A673 (cell line): ENCODE data around the gene LAIR1. TPM values are rescaled to one million over a fixed set of nuclear protein-coding genes. Genes with fewer than 3 reads are reported as not detected.
A peak's percentile ranks its signal among the peaks of the same experiment; 100 is the strongest.

Source experiments
- BruUV-seq: library from RNA; stranded (reverse); fragments of 400-500 nt; replicated peaks from 2 replicates; lab custom pipeline; 2021; lab: Mats Ljungman, UMichigan
- CTCF ChIA-PET: fragments of 300-600 bp; sonication (Branson Sonifier 250); formaldehyde crosslinking; loops from one replicate; lab custom pipeline; 2022; ENCODE audit warnings: antibody characterized with exemption; lab: Charles Lee
- POLR2A ChIA-PET: fragments of 300-600 bp; sonication (Branson Sonifier 250); formaldehyde crosslinking; loops from one replicate; lab custom pipeline; 2022; ENCODE audit warnings: antibody characterized with exemption; ENCODE audit not compliant: low non-redundant PET; lab: Charles Lee
- DNase-seq: peaks from one replicate; pipeline ENCODE4 v3.0.0-alpha.2; 2015; ENCODE audit warnings: low spot score
- H3K27ac ChIP-seq: fragments of 200-600 bp; sonication (generic); 2 replicates; pipeline ENCODE4 v1.5.1; 2016; ENCODE audit warnings: mixed run types, low read depth, mild to moderate bottlenecking, mixed read lengths, antibody characterized with exemption, low read length; ENCODE audit not compliant: poor library complexity, severe bottlenecking
- H3K27me3 ChIP-seq: fragments of 200-600 bp; sonication (generic); replicated peaks from 2 replicates; pipeline ENCODE4 v1.6.1; 2017; ENCODE audit warnings: mixed run types, low read depth, mild to moderate bottlenecking, mixed read lengths, antibody characterized with exemption, low read length; ENCODE audit not compliant: insufficient read depth, poor library complexity
- H3K36me3 ChIP-seq: fragments of 200-600 bp; sonication (generic); 2 replicates; pipeline ENCODE4 v1.6.1; 2016; ENCODE audit warnings: mixed run types, mild to moderate bottlenecking, mixed read lengths, antibody characterized with exemption, low read length; ENCODE audit not compliant: insufficient read depth, poor library complexity, severe bottlenecking
- H3K4me1 ChIP-seq: fragments of 200-600 bp; sonication (generic); 2 replicates; pipeline ENCODE4 v1.6.1; 2017; ENCODE audit warnings: mixed run types, mild to moderate bottlenecking, mixed read lengths, antibody characterized with exemption, low read length; ENCODE audit not compliant: insufficient read depth, poor library complexity, severe bottlenecking
- H3K4me3 ChIP-seq: fragments of 200-600 bp; sonication (generic); 2 replicates; pipeline ENCODE4 v1.5.1; 2016; ENCODE audit warnings: low read depth, mixed run types, mild to moderate bottlenecking, mixed read lengths, low read length; ENCODE audit not compliant: poor library complexity, severe bottlenecking
- H3K9me3 ChIP-seq: fragments of 200-600 bp; sonication (generic); 2 replicates; pipeline ENCODE4 v1.6.1; 2016; ENCODE audit warnings: mixed run types, low read depth, mild to moderate bottlenecking, mixed read lengths, antibody characterized with exemption, low read length; ENCODE audit not compliant: poor library complexity, severe bottlenecking
- CTCF ChIP-seq: fragments of 300-800, 200-600 bp; sonication (generic); conservative IDR thresholded peaks from 2 replicates; pipeline ENCODE4 v1.5.1; 2017; ENCODE audit warnings: low read depth, mild to moderate bottlenecking, antibody characterized with exemption, low read length, moderate library complexity, mixed read lengths
- EZH2 ChIP-seq: fragments of 200-600 bp; sonication (generic); IDR thresholded peaks from 2 replicates; pipeline ENCODE4 v1.6.1; 2017; ENCODE audit warnings: borderline replicate concordance, low read depth, mild to moderate bottlenecking, mixed read lengths, antibody characterized with exemption, low read length; ENCODE audit not compliant: poor library complexity, severe bottlenecking
- intact Hi-C: fragments of 100-400 bp; cut with micrococcal nuclease; formaldehyde crosslinking; loops from one replicate; pipeline ENCODE4 v1.10.0; 2022; ENCODE audit not compliant: unreplicated experiment
- total RNA-seq: library from RNA; stranded (reverse); gene quantifications from 2 replicates; pipeline ENCODE4 v1.2.3, GENCODE V29; 2021

LAIR1 gene
- total RNA-seq, 1 experiment from 2014 or later, result not detected

- DNase-seq, result no peak
- H3K4me3 ChIP-seq, result no peak overlapping the region
- H3K36me3 ChIP-seq, result no peaks in the 10 kb centered on the region
- no peak for TF ChIP-seq EZH2
- TF ChIP-seq CTCF, result no peak
- intact Hi-C loops, result no loop called here
- CTCF ChIA-PET, result no interaction called here
- H3K27ac ChIP-seq, result no peak overlapping the region
- POLR2A ChIA-PET, result no interaction called here
- no peaks in the 10 kb centered on the region for H3K9me3 ChIP-seq
- peaks cover 10% of the 10 kb centered on the region for H3K4me1 ChIP-seq
- BruUV-seq, result no TSS peak
- H3K27me3 ChIP-seq, result peaks cover 32% of the 10 kb centered on the region
Measured at GRCh38 chr19:54389553-54389952, 24.8 kb upstream of the LAIR1 start.

- intact Hi-C loops, result no loop called here
- H3K27me3 ChIP-seq, result peaks cover 32% of the 10 kb centered on the region
- POLR2A ChIA-PET, result no interaction called here
Measured at GRCh38 chr19:54388802-54389139, 24.0 kb upstream of the LAIR1 start.

GRCh38 chr19:54387991-54388801 is 23.5 kb upstream of the LAIR1 start:
- Histone ChIP-seq H3K27me3 (peaks cover 31% of the 10 kb centered on the region), H3K36me3 (no peaks in the 10 kb centered on the region), H3K9me3 (no peaks in the 10 kb centered on the region), H3K4me3 (peak overlapping the region; percentile 29), H3K4me1 (peaks cover 10% of the 10 kb centered on the region), H3K27ac (no peak overlapping the region)
- POLR2A ChIA-PET, result no interaction called here
- CTCF ChIA-PET, result interaction anchor here (0.6 kb wide), 1 partner anchor 1044 kb away, joined by 6 read pairs; no protein-coding TSS in a partner anchor
- no TSS peak for BruUV-seq
- intact Hi-C loops, result no loop called here
- TF ChIP-seq CTCF, result no peak
- TF ChIP-seq EZH2, result no peak
- DNase-seq, result no peak

More at GRCh38 chr19:54388802-54389139, 24.0 kb upstream of the LAIR1 start:
- CTCF ChIA-PET, result no interaction called here
- no peak for TF ChIP-seq CTCF
- no peak for TF ChIP-seq EZH2
- DNase-seq, result no peak
- BruUV-seq, result no TSS peak
- Histone ChIP-seq H3K4me1 (peaks cover 10% of the 10 kb centered on the region), H3K9me3 (no peaks in the 10 kb centered on the region), H3K27ac (no peak overlapping the region), H3K4me3 (peak overlapping the region; percentile 29), H3K36me3 (no peaks in the 10 kb centered on the region)
